HG02642 (cell line): ENCODE results near the gene VSTM4.
A peak's percentile ranks its signal among the peaks of the same experiment; 100 is the strongest.

Experiments
- ATAC-seq: cut with Tn5 transposase; IDR thresholded peaks from one replicate; pipeline ENCODE4 v1.9.1; 2021; ENCODE audit warnings: mild to moderate bottlenecking; ENCODE audit not compliant: unreplicated experiment, poor library complexity

VSTM4 gene

DNA sequence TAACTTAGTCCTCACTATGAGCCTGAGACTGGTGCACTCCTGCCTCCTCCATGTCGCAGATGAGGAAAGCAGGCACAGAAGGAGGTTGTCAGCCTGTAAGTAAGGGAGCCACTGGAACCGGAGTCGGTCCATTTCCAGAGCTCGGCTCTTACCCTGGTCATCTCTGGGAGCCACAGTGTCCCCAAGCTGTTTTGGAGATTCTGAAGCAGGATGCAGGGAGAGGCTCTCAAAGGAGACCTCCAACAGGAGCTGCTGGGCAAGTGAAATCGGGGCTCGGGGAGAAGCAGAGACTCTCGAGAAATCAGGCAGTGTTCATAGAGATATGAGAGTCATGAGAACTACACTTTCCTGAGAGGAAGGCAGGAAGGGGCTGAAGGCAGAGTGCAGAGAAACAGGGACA lies 39.0 kb downstream of the VSTM4 start:
- ATAC-seq: peak; percentile 16

- no peak for ATAC-seq
Observed at GRCh38 chr10:49075743-49076142, 39.6 kb downstream of the VSTM4 start.

DNA sequence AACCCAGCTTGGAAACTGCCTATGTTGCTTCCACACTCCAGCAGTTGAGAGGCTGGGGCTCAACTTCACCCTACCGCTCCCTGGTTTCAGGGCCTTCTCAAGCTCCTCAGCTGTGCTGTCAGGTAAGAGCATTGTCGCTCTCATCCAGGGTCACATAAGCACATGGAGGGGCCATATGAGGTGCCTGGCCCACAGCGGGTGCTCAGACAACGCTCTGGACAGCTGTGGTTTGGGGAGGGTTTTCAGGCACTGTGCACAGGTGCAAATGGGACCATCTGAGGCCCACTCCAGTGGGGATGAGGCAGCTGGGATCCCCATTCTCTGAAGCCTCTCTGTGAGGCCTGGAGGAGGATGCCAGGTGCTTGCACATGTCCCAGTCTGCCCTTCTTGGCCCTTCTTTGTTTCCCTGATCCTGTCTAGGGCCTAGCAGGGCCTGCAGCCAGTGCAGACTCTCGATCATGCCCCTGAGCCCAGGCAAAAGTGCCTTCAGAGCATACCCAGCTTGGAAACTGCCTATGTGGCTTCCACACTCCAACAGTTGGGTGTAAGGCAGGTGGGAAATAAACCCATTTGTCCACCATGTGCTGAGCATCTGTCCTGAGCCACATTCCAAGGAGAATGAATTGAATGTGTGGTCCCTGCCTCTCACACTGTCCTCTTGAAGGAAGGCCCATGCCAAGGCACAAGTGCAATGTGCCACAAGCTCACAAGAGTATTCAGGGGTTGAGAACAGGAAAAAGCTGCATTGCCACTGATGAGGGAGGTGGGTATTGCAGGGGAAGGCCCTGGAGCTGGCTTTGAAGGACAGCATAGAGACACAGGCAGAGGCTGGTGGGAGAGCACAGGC lies 40.3 kb downstream of the VSTM4 start:
- no peak for ATAC-seq

DNA sequence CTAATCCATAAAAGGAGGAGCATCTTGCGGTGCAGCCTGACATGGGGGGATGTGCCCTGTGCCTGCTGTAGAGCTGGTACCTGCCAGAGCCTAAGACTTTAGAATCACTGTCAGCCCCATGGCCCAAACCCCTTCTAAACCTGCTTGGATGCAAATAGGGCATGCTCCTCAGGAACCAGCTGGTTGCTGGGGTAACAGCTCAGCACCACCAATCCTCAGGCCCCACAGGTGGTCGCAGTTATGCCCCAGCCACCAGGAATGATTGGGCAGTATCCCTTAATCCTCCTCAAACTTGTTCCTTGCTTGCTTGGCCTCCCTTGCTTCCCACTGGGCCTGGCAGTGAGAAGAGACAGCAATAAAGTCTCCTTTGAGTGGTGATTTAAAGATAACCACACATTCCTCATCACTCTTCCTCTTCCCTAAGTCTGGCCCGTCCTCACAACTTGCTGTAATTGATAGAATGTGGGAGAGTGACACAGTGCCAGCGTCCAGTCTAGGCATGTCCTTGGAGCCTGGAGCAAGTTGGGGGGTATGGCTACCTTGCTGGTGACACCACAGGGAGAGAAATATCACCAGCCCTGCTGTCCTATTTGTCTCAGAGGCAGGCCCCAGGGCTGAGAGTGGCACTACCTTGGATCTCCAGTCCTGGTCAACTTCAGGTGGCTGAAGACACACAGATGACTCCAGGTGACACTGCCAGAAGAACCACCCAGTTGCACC lies 43.0 kb downstream of the VSTM4 start:
- ATAC-seq: no peak

GRCh38 chr10:49071160-49071761 lies 44.1 kb downstream of the VSTM4 start:
- no peak for ATAC-seq

GRCh38 chr10:49070701-49071100 lies 44.6 kb downstream of the VSTM4 start:
- no peak for ATAC-seq

DNA sequence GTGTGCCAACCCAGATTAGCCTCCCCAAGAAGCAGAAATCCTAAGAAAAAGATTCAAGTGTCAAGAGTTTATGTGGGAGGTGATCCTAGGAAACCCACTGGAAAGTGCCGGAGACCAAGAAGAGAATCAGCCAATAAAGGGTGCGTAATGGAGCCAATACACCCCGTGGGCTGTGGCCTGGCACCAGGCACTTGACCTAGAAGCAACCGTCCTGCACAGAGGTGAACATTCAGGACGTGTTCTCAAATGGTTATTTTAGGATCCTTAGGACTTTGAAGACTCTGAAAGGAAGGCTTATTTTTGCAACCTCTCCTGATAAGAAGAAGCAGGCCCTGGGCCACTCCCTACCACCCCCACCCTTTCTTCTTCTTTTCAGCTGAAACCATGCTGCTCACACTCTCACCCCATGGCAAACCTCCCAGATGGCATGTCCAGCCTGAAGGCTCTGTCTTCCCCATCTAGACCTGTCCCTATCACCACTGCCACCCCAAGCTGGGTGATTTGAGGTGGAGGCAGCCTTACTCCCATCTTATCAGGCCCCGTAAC lies 46.6 kb downstream of the VSTM4 start:
- no peak for ATAC-seq

- ATAC-seq: no peak
Observed at GRCh38 chr10:49068209-49068608, 47.1 kb downstream of the VSTM4 start.

- ATAC-seq: no peak
Observed at GRCh38 chr10:49066944-49067730, 48.2 kb downstream of the VSTM4 start.

DNA sequence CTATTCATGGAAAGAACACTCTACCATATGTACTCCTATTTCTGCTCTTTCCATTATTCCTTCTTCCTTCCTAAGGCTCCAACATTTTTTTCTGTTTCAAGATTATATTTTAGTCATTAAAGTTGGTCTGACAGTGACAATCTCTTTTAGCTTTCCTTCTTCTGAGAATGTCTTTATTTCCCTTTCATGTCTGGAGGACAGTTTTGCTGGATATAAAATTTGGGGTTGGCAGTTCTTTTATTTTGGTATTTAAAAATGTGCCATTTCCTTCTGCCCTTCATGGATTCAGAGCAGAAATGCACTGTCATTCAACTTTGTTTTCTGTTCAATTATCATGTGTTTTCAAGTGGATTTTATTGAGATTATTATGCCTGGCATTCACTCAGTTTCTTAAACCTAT lies 53.1 kb downstream of the VSTM4 start:
- ATAC-seq: no peak

GRCh38 chr10:49061667-49062066 lies 53.7 kb downstream of the VSTM4 start:
- no peak for ATAC-seq

- no peak for ATAC-seq
Observed at GRCh38 chr10:49058463-49059255, 56.7 kb downstream of the VSTM4 start.

GRCh38 chr10:49057231-49057880 lies 58.0 kb downstream of the VSTM4 start:
- ATAC-seq: no peak

- no peak for ATAC-seq
Observed at GRCh38 chr10:49056356-49056755, 59.0 kb downstream of the VSTM4 start.

- no peak for ATAC-seq
Observed at GRCh38 chr10:49055221-49055849, 60.0 kb downstream of the VSTM4 start.

- no peak for ATAC-seq
Observed at GRCh38 chr10:49054753-49055152, 60.6 kb downstream of the VSTM4 start.

- ATAC-seq: no peak
Observed at GRCh38 chr10:49053998-49054692, 61.2 kb downstream of the VSTM4 start.
